Lower leg skin (tissue), 4 donors: ENCODE measurements around the gene HOMER2. TPM values are rescaled to one million over a fixed set of nuclear protein-coding genes. Genes with fewer than 3 reads are reported as not detected.

Experiments used
- DNase-seq, 2 donors: peaks; one replicate each; pipeline ENCODE4 v3.0.0-alpha.2; 2019; ENCODE audit warnings: low spot score in 2 of 2
- H3K4me3 ChIP-seq: fragments of 200-600 bp; sonication (generic); 2 replicates; pipeline ENCODE4 v1.5.1; 2017; ENCODE audit warnings: mild to moderate bottlenecking, low read depth; ENCODE audit not compliant: poor library complexity, severe bottlenecking
- POLR2A ChIP-seq, 2 donors: fragments of 450-650 bp; IDR thresholded peaks; one replicate each; pipeline ENCODE4 v1.6.1; 2016 to 2017; ENCODE audit warnings: antibody characterized with exemption in 2 of 2, mild to moderate bottlenecking in 1 of 2, moderate library complexity in 1 of 2
- WGBS, 2 donors: methylation state at CpG; one replicate each; pipeline ENCODE4 v1.1.5; 2018; 5-methylcytosine and 5-hydroxymethylcytosine counted together
- intact Hi-C: fragments of 100-400 bp; cut with DNase I; formaldehyde crosslinking; loops from one replicate; pipeline ENCODE4 v1.15.0; 2023; ENCODE audit warnings: low total_unique reads
- total RNA-seq, 4 donors: library from RNA; depleted of rRNA; stranded (reverse); fragments of >200 nt; gene quantifications; one replicate each; pipeline ENCODE4 v1.1.0, GENCODE V29; 2016
- TF ChIP-seq, protein P1 (sequence below), 3 donors: fragments of 450-650 bp; IDR thresholded peaks; one replicate each; pipeline ENCODE4 v1.5.1; 2016; ENCODE audit warnings: antibody characterized with exemption in 3 of 3, mild to moderate bottlenecking in 3 of 3, moderate library complexity in 2 of 3

Gene HOMER2
- total RNA-seq, 4 donors from 2014 or later, result 88.3 to 129 (median 108) TPM

DNA sequence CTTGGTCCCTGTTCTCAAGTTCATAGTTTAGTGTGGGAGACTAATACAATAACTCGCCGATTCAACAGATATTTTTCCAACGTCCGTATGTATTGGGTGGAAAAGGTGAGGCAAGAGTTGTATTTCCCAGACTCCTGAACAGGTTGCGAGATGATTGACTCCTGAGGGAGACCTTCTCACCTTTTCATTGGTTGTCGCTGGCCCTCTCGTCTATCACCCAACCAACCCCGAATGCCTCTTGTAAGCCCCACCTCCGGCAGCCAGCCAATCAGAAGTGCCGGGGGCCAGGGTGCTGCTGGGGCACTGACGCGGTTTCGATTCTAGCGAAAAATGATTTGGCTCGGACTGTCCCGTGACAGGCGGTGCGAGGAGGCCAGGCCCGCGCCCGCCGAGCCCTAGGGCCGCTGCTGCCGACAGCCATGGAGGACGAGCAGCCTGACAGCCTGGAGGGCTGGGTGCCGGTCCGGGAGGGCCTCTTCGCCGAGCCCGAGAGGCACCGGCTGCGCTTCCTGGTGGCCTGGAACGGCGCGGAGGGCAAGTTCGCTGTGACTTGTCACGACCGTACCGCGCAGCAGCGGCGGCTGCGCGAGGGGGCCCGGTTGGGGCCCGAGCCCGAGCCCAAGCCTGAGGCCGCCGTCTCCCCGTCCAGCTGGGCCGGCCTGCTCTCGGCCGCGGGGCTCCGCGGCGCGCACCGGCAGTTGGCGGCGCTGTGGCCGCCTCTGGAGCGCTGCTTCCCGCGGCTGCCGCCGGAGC, 143.0 kb downstream of the HOMER2 start, which contains the start of gene WHAMM:
WHAMM (plus strand) TSS at position 321 of the 753 bp plus-strand sequence; CDS start at position 420, 99 bp downstream.
- TF ChIP-seq, protein P1, sequence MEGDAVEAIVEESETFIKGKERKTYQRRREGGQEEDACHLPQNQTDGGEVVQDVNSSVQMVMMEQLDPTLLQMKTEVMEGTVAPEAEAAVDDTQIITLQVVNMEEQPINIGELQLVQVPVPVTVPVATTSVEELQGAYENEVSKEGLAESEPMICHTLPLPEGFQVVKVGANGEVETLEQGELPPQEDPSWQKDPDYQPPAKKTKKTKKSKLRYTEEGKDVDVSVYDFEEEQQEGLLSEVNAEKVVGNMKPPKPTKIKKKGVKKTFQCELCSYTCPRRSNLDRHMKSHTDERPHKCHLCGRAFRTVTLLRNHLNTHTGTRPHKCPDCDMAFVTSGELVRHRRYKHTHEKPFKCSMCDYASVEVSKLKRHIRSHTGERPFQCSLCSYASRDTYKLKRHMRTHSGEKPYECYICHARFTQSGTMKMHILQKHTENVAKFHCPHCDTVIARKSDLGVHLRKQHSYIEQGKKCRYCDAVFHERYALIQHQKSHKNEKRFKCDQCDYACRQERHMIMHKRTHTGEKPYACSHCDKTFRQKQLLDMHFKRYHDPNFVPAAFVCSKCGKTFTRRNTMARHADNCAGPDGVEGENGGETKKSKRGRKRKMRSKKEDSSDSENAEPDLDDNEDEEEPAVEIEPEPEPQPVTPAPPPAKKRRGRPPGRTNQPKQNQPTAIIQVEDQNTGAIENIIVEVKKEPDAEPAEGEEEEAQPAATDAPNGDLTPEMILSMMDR (IDR thresholded peaks at IDR 0.05), result no peak
- TF ChIP-seq POLR2A (IDR thresholded peaks at IDR 0.05), result peak in 1 of 2 donors; percentile 35
- H3K4me3 ChIP-seq, result peak within 1 kb of the TSS; percentile 85
- intact Hi-C loops, result no loop called here
- DNase-seq, result peak; percentile 99 to 100
- 0 to 1% methylated on average over 41 to 49 of the region's 67 CpGs for WGBS, 2 donors

DNA sequence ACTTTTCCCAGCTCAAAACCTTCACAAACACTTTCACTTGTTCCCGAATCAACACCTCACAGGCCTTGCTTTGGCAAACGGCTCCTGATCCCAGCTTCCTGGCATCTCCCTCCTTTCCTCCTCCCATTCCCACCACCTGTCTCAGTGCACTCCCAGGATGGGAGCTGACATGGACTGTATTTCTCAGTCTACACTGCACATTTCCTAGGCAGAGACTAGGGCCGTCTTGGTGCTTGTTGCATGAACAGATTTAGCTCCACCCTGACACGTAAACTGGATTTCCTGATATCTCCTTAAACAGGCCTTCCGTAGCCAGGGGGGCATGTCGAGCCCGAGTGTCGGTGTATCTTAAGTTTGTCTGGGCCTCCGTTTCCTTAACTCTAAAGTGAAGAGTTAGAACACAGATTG, 143.9 kb downstream of the HOMER2 start:
- no peak overlapping the region for H3K4me3 ChIP-seq
- WGBS, 2 donors, result 78 to 87% methylated on average over 9 of the region's 9 CpGs
- DNase-seq, result no peak
- TF ChIP-seq, protein P1 (IDR thresholded peaks at IDR 0.05), result no peak
- no peak for TF ChIP-seq POLR2A (IDR thresholded peaks at IDR 0.05)
- intact Hi-C loops, result no loop called here

DNA sequence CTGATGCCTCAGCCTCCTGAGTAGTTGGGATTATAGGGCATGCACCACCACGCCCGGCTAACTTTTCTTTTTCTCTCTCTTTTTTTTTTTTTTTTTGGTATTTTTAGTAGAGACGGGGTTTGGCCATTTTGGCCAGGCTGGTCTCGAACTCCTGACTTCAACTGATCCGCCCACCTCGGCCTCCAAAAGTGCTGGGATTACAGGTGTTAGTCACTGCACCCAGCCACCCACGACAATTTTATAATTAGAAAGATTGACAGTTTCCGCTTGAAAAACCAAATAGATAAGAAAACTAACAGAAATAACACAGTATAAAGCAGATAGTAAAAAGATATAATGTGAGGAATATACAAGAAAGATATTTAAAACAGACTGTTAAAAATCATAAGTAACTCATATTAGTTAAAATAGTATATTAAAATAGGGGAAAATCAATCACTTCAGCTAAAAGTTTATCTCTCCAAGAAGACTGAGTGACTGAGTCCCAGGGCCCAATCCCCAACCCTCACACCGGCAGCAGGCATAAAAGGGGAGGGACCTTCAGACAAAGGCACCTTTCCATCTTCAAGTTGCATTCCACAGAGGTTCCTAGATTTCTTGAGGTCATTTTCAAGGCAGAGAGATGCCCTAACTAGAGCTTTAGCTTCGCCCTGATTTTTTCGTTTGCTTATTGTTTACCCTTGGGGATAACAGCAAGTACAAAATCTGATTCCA, 144.4 kb downstream of the HOMER2 start:
- 88 to 91% methylated on average over 11 of the region's 11 CpGs for WGBS, 2 donors
- no peak for DNase-seq
- intact Hi-C loops, result no loop called here
- no peak overlapping the region for H3K4me3 ChIP-seq
- TF ChIP-seq, protein P1 (IDR thresholded peaks at IDR 0.05), result no peak
- TF ChIP-seq POLR2A (IDR thresholded peaks at IDR 0.05), result no peak

DNA sequence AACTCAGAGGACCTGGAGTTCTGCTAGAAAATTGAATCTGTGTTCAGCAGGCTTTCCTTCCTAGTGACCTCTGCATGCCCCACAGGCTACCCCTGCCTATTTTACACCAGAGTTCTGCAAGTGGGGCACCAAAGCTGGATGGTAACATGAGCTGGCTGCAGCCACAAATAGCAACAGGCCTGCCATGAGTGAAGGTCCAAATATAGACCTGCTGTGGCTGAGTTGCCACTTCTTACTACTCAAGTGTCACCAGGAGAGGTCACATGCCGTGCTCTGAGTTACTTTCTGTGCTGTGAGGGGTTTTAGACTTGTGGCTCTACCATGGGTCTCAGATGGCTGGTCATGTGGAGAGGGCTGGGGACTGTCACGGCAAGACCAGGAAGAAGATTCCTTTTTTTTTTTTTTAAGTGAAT, 146.5 kb downstream of the HOMER2 start, which contains the start of gene FSD2:
FSD2 (minus strand) TSS at position 76 of the 413 bp plus-strand sequence. CDS start 18,679 bp downstream, outside the sequence.
- WGBS, 2 donors, result 70 to 75% methylated on average over 2 of the region's 2 CpGs
- no peak for TF ChIP-seq POLR2A (IDR thresholded peaks at IDR 0.05)
- TF ChIP-seq, protein P1 (IDR thresholded peaks at IDR 0.05), result no peak
- intact Hi-C loops, result no loop called here
- H3K4me3 ChIP-seq, result no peak within 1 kb of the TSS
- DNase-seq, result no peak

DNA sequence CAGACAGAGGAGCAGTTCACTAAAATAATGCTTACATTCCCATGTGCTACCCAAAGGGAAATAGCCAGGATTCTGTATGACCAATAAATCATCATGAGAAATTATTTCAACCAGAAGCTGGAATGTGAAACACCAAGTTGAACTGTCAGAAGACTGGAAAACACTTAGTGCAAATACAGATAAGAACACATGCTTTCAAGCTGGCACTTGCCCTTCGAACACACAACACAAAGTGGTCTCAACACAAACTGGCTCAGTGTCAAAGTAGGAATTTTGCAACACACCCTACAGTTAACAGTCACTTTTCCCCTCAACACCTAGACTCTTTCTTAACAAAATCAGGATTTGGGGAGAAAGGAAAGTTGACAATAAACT, 148.0 kb downstream of the HOMER2 start:
- TF ChIP-seq, protein P1 (IDR thresholded peaks at IDR 0.05), result no peak
- no peak for TF ChIP-seq POLR2A (IDR thresholded peaks at IDR 0.05)
- H3K4me3 ChIP-seq, result no peak overlapping the region
- WGBS, 2 donors, result 50 to 59% methylated on average over 1 of the region's 1 CpG
- DNase-seq, result no peak
- intact Hi-C loops, result no loop called here
